ENCODE results near the gene LCN9.

DNA sequence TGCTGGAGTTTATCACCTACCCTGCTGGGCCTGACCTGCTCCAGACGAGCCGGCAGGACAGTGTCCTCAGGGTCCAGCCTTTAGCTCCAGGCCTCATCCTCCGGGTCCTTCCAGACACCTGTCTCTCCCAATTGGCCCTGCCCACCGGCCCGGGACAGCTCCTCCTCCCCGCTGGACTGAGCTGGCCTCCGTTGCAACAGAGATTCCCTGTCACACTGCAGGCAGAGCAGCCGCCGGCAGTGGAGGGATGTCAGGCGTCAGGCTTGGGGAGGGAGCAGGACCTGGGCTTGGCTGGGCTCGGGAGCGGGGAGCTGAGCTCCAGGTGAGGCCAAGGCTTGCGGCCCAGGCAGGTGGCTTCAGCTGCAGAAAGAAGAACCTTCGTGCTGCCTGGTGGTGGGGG is 40.6 kb downstream of the LCN9 start:
- TF ChIP-seq, protein P1, sequence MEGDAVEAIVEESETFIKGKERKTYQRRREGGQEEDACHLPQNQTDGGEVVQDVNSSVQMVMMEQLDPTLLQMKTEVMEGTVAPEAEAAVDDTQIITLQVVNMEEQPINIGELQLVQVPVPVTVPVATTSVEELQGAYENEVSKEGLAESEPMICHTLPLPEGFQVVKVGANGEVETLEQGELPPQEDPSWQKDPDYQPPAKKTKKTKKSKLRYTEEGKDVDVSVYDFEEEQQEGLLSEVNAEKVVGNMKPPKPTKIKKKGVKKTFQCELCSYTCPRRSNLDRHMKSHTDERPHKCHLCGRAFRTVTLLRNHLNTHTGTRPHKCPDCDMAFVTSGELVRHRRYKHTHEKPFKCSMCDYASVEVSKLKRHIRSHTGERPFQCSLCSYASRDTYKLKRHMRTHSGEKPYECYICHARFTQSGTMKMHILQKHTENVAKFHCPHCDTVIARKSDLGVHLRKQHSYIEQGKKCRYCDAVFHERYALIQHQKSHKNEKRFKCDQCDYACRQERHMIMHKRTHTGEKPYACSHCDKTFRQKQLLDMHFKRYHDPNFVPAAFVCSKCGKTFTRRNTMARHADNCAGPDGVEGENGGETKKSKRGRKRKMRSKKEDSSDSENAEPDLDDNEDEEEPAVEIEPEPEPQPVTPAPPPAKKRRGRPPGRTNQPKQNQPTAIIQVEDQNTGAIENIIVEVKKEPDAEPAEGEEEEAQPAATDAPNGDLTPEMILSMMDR (IDR thresholded peaks at IDR 0.05): no peak
- TF ChIP-seq POLR2AphosphoS5 (IDR thresholded peaks at IDR 0.05; ENCODE audit: insufficient read depth in 1 of 2, low read depth in 1 of 2): no peak

All from vagina (tissue), 2 donors.